Activated CD8-positive, alpha-beta memory T cell treated with anti-CD3 and anti-CD28 coated beads for 36 hours (primary cell): ENCODE results near the gene PIEZO2. TPM values are rescaled to one million over a fixed set of nuclear protein-coding genes. Genes with fewer than 3 reads are reported as not detected.

Experiments
- CTCF ChIA-PET: fragments of 350-600 bp; sonication (Branson Sonifier 250); formaldehyde crosslinking; loops from one replicate; lab custom pipeline; 2021; ENCODE audit warnings: antibody characterized with exemption; lab: Charles Lee
- POLR2A ChIA-PET: fragments of 350-600 bp; sonication (Branson Sonifier 250); formaldehyde crosslinking; loops from one replicate; lab custom pipeline; 2021; ENCODE audit warnings: antibody characterized with exemption; lab: Charles Lee
- total RNA-seq, 2 experiments: library from RNA; stranded (reverse); gene quantifications; one replicate each; pipeline ENCODE4 v1.2.3, GENCODE V29; 2021

Gene PIEZO2
- total RNA-seq, 2 experiments from 2014 or later = not detected

- ChIA-PET CTCF (no interaction called here), POLR2A (no interaction called here)
Observed at GRCh38 chr18:11119550-11119949, 29.8 kb downstream of the PIEZO2 start.

DNA sequence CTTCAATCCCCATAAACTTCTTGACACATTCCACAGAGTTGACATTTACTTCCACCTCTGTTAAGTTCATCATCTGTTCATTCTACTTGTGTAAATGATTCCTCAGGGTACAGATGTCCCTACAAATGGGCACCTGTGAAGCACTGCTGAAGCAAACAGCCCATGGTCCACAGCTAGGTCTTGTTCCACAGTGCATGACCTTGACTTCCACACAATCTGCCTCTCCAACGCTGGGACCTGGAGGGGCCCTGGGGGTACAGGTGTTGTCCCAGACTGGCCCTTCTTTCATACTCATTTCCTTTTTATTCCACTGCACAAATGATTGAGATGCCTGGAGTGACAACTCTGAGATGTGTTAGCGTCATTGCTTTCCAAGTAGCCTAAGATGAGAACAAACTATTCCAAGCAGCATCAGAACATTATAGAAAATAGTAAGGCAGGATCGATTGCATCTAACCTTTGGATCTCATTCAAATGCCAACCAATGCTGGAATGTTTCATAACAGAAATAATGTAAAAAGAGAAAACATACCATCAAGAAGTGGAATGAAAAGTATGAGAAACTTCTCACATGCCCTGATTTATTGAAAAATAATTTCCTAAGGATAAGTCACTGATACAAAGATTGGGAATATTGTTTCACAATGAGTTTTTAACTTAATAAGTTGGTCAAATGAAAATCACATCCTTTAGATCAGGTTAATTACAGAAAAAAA lies 31.2 kb downstream of the PIEZO2 start:
- ChIA-PET CTCF (no interaction called here), POLR2A (no interaction called here)

- ChIA-PET POLR2A (no interaction called here), CTCF (no interaction called here)
Observed at GRCh38 chr18:11115276-11115675, 34.1 kb downstream of the PIEZO2 start.

- CTCF ChIA-PET = no interaction called here
- POLR2A ChIA-PET = no interaction called here
Observed at GRCh38 chr18:11114653-11115052, 34.7 kb downstream of the PIEZO2 start.

GRCh38 chr18:11113937-11114336 lies 35.4 kb downstream of the PIEZO2 start:
- CTCF ChIA-PET = no interaction called here
- POLR2A ChIA-PET = no interaction called here

DNA sequence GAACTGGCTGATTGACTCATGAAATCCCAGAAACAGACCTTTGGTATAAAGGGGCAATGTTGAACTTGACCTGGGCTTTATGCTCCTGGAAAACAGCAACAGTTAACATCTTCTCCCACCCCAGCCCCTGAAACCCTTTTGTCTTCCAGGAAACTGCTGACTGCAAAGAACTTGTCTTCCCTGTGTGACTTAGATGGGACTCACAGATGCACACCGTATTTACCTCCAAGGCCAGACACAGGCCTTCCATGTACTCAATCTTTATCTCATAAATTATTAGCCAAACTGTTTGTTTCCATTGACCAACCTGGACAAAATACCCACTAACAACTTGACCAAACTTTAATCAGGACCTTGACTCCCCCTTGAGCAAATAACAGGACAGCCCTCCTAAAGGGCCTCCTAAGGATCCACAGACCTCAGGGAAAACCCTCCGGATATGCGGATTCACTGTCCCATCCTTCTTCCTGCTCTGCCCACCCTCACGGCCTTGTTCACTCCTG lies 36.3 kb downstream of the PIEZO2 start:
- CTCF ChIA-PET = no interaction called here
- POLR2A ChIA-PET = no interaction called here

GRCh38 chr18:11112286-11112685 lies 37.1 kb downstream of the PIEZO2 start:
- CTCF ChIA-PET = no interaction called here
- POLR2A ChIA-PET = no interaction called here

DNA sequence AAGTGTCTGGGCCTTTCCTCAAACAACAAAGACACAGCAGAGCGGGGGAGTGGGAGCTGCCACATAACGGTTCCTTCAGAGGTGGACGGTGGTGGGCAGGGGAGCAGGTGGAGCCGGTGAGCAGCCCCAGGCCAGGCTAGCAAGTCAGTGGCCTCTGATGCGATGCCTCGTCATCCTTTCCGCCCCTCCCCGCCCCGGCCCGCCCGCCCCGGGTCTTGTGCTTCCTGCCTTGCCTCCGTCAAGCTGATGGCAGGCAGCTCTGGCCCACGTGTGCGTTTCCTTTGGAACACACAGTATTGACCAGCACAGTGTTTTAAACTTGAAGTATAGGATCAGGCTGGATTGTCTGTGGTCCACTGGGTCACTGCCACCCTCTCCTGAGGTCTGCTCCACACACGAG lies 38.9 kb downstream of the PIEZO2 start:
- POLR2A ChIA-PET = no interaction called here
- CTCF ChIA-PET = no interaction called here

DNA sequence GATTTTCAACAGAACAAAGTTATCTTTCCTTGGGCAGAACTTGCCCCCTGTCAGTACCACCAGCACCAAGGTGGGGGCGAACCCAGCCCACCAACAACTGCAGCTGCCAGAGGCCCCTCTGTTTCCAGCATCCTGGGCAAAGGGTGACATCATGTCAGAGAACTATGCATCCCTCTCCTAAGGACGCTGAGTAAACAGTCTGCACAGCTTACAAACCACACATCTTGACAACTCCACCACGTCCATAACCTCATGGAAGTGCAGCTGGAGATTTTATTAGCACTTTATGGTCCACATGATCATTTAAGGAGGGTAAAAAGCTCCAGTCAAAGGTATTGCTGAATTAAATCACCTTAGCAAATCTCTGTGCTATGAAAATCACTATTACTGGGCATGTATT lies 40.4 kb downstream of the PIEZO2 start:
- ChIA-PET CTCF (no interaction called here), POLR2A (interaction anchor here (0.6 kb wide), 1 partner anchor 12 kb away, joined by 4 read pairs; no protein-coding TSS in a partner anchor)

GRCh38 chr18:11106894-11107293 lies 42.5 kb downstream of the PIEZO2 start:
- POLR2A ChIA-PET = no interaction called here
- CTCF ChIA-PET = no interaction called here

- ChIA-PET POLR2A (no interaction called here), CTCF (no interaction called here)
Observed at GRCh38 chr18:11105463-11105862, 43.9 kb downstream of the PIEZO2 start.

DNA sequence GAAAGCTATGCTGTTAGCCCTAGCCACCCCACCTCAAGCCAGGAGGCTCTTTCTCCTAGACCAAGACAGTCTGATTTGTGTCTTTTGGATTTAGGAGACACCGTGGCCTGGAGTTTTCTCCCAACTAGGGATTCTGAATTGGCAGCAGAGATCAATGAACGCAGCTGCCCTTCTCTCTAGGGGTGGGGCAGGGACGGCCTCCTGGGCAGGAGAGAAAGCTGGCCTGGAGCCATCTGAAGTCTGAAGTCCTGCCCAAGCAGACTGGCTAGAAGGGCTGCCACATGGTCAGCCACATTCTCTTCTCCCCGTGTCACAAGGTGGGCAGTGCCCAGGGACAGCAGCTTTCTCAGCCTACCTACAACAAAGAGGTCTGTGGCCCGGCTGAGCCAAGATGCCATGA lies 45.1 kb downstream of the PIEZO2 start:
- CTCF ChIA-PET = no interaction called here

GRCh38 chr18:11096839-11097750 lies 52.3 kb downstream of the PIEZO2 start:
- ChIA-PET CTCF (no interaction called here), POLR2A (interaction anchor here (0.5 kb wide), 1 partner anchor 12 kb away, joined by 4 read pairs; no protein-coding TSS in a partner anchor)

More for the DNA sequence above, 45.1 kb downstream of the PIEZO2 start:
- POLR2A ChIA-PET = no interaction called here

GRCh38 chr18:11096411-11096810 lies 53.0 kb downstream of the PIEZO2 start:
- ChIA-PET POLR2A (no interaction called here), CTCF (no interaction called here)

GRCh38 chr18:11095674-11096293 lies 53.6 kb downstream of the PIEZO2 start:
- CTCF ChIA-PET = no interaction called here
- POLR2A ChIA-PET = no interaction called here

DNA sequence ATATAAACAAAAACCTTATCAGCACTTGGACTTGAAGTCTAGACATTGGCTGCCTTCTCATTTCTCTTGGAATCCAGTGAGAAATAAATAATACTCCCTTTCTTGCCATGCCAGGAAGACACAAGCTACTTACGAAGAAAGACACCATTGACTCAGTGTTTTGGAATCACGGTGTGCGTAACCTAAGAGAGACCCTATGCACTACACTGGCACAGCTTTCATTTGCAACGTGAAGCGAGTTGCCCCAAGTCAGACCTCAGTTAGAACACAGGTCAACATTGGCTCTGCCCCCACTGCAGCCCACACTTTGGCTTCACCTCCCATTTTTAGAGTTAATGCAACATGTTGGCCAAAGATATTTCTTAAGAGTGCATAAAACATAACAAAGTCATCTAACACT lies 54.2 kb downstream of the PIEZO2 start:
- ChIA-PET CTCF (no interaction called here), POLR2A (no interaction called here)

- ChIA-PET CTCF (no interaction called here), POLR2A (no interaction called here)
Observed at GRCh38 chr18:11091746-11092145, 57.6 kb downstream of the PIEZO2 start.

- POLR2A ChIA-PET = no interaction called here
Observed at GRCh38 chr18:11089931-11090715, 59.2 kb downstream of the PIEZO2 start.

DNA sequence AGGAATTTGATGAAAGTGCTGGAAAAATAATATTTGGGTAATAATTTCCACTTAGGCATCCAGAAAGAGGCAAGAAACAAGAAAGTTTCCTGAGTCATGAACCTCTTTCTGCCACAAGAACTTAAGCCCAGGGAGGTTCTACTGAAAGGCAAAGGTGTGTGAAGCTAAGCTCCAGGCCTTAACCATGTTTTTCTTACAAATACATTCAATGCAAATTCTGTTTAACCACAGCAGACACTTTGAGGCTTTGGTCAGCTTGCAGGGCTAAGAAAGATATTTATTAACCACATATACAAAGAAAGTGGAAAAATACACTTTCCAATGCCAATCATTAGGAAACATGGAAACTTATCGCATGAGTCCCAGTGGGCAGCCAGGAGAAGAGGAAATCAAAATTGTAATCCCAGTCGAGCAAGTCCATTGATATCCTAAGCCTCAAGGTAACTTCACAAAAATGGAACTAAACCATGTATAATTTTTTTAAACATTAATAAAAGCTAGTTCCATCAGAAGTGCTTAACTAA lies 68.3 kb downstream of the PIEZO2 start:
- ChIA-PET CTCF (no interaction called here), POLR2A (no interaction called here)

More at GRCh38 chr18:11089931-11090715, 59.2 kb downstream of the PIEZO2 start:
- CTCF ChIA-PET = no interaction called here
